B cell (primary cell): ENCODE measurements around the gene ATP10A. TPM values are rescaled to one million over a fixed set of nuclear protein-coding genes. Genes with fewer than 3 reads are reported as not detected.

Experiments used
- ATAC-seq: fragments of 200-7000 bp; cut with Tn5 transposase; one replicate; pipeline ENCODE4 v1.10.0; 2021; ENCODE audit warnings: low read depth, mild to moderate bottlenecking, moderate number of reproducible peaks, moderate library complexity
- CTCF ChIA-PET: fragments of 350-600 bp; sonication (Branson Sonifier 250); formaldehyde crosslinking; loops from one replicate; lab custom pipeline; 2021; ENCODE audit warnings: antibody characterized with exemption, inconsistent platforms; lab: Charles Lee
- POLR2A ChIA-PET: fragments of 350-600 bp; sonication (Branson Sonifier 250); formaldehyde crosslinking; loops from one replicate; lab custom pipeline; 2021; ENCODE audit warnings: antibody characterized with exemption; lab: Charles Lee
- DNase-seq: peaks from one replicate; pipeline ENCODE4 v3.0.0; 2013
- H2AFZ ChIP-seq: 2 replicates; pipeline ENCODE4 v1.6.1; 2012; ENCODE audit warnings: mild to moderate bottlenecking, low read depth, low read length; ENCODE audit not compliant: insufficient read depth, poor library complexity, severe bottlenecking
- H3K27ac ChIP-seq, 2 donors: 1 replicate in 1 of 2; 2 replicates in 1 of 2; pipeline ENCODE4 v1.5.1; 2012 to 2013; ENCODE audit warnings: low read length in 2 of 2, mild to moderate bottlenecking in 2 of 2, moderate library complexity in 1 of 2
- H3K27me3 ChIP-seq, 4 experiments: fragments of 200-600 bp in 1 of 4; sonication (generic) in 1 of 4; replicated peaks in 1 of 4; 1 replicate in 2 of 4; 2 replicates in 2 of 4; pipeline versions ENCODE4 v1.6.1 to v1.7.0; 2013 to 2016; ENCODE audit warnings: low read length in 3 of 4, mild to moderate bottlenecking in 2 of 4, mixed read lengths in 1 of 4, moderate library complexity in 1 of 4; ENCODE audit not compliant: insufficient read depth in 4 of 4, control insufficient read depth in 3 of 4; ENCODE audit errors: control extremely low read depth in 1 of 4
- H3K36me3 ChIP-seq, 2 experiments: replicated peaks in 1 of 2; 1 replicate in 1 of 2; 2 replicates in 1 of 2; pipeline versions ENCODE4 v1.6.1 to v1.7.1; 2013; ENCODE audit warnings: low read length in 1 of 2; ENCODE audit not compliant: insufficient read depth in 2 of 2, control insufficient read depth in 1 of 2; ENCODE audit errors: control extremely low read depth in 1 of 2, extremely low read depth in 1 of 2
- H3K4me1 ChIP-seq, 2 donors: fragments of 200-600 bp in 1 of 2; sonication (generic) in 1 of 2; 1 replicate in 1 of 2; 2 replicates in 1 of 2; pipeline versions ENCODE4 v1.5.1 to v1.6.1; 2013 to 2017; ENCODE audit warnings: low read length in 2 of 2; ENCODE audit not compliant: control insufficient read depth in 2 of 2, insufficient read depth in 2 of 2
- H3K4me2 ChIP-seq: replicated peaks from 2 replicates; pipeline ENCODE3; 2012; ENCODE audit warnings: mild to moderate bottlenecking, low read depth, low read length; ENCODE audit not compliant: poor library complexity, severe bottlenecking
- H3K4me3 ChIP-seq, 5 experiments: fragments of 200-600 bp in 1 of 5; sonication (generic) in 1 of 5; 1 replicate in 3 of 5; 2 replicates in 2 of 5; pipeline versions ENCODE4 v1.5.1 to v1.7.0; 2011 to 2016; ENCODE audit warnings: low read length in 4 of 5, mild to moderate bottlenecking in 4 of 5, low read depth in 2 of 5, control low read depth in 1 of 5, moderate library complexity in 1 of 5; ENCODE audit not compliant: insufficient read depth in 1 of 5; ENCODE audit errors: control extremely low read depth in 1 of 5, extremely low read depth in 1 of 5
- H3K79me2 ChIP-seq: fragments of 200-600 bp; sonication (generic); one replicate; pipeline ENCODE4 v1.6.0; 2016; ENCODE audit warnings: low read length; ENCODE audit not compliant: control insufficient read depth, insufficient read depth
- H3K9ac ChIP-seq: fragments of 200-600 bp; sonication (generic); 2 replicates; pipeline ENCODE4 v1.6.1; 2017; ENCODE audit warnings: mild to moderate bottlenecking, low read length, moderate library complexity
- H3K9me3 ChIP-seq, 3 donors: one replicate each; pipeline versions ENCODE4 v1.6.1 to v1.7.1; 2013; ENCODE audit warnings: low read length in 2 of 3; ENCODE audit not compliant: control insufficient read depth in 2 of 3, insufficient read depth in 1 of 3; ENCODE audit errors: control extremely low read depth in 1 of 3
- H4K20me1 ChIP-seq: 2 replicates; pipeline ENCODE4 v1.6.0; 2012; ENCODE audit warnings: mild to moderate bottlenecking, low read length; ENCODE audit not compliant: insufficient read depth, control insufficient read depth, poor library complexity, severe bottlenecking
- H3K27ac Mint-ChIP-seq: one replicate; pipeline ENCODE4 v1.8.0; 2021; ENCODE audit warnings: mixed read lengths
- H3K27me3 Mint-ChIP-seq: one replicate; pipeline ENCODE4 v1.8.0; 2021; ENCODE audit warnings: mixed read lengths
- H3K4me1 Mint-ChIP-seq: one replicate; pipeline ENCODE4 v1.8.0; 2021; ENCODE audit warnings: mixed read lengths
- H3K4me3 Mint-ChIP-seq: one replicate; pipeline ENCODE4 v1.8.0; 2021; ENCODE audit warnings: mixed read lengths
- H3K9me3 Mint-ChIP-seq: one replicate; pipeline ENCODE4 v1.8.0; 2022; ENCODE audit warnings: mixed read lengths; ENCODE audit not compliant: insufficient read depth
- CTCF ChIP-seq: fragments of 200-600 bp; IDR thresholded peaks from one replicate; pipeline ENCODE4 v1.8.0; 2022; ENCODE audit warnings: antibody characterized with exemption, mild to moderate bottlenecking
- EZH2 ChIP-seq: IDR thresholded peaks from 2 replicates; pipeline ENCODE4 v1.6.1; 2012; ENCODE audit warnings: borderline replicate concordance, low read depth, mild to moderate bottlenecking, moderate library complexity, low read length; ENCODE audit not compliant: insufficient read depth, poor library complexity, severe bottlenecking
- WGBS: methylation state at CpG from one replicate; pipeline ENCODE4 v1.1.5; 2013; ENCODE audit warnings: missing lambda C conversion rate; ENCODE audit not compliant: insufficient coverage; 5-methylcytosine and 5-hydroxymethylcytosine counted together
- intact Hi-C: fragments of 100-400 bp; cut with micrococcal nuclease; formaldehyde crosslinking; loops from one replicate; pipeline ENCODE4 v1.10.0; 2022
- polyA plus RNA-seq: library from polyadenylated mRNA; depleted of rRNA; stranded (reverse); fragments of >200 nt; gene quantifications from 2 replicates; pipeline ENCODE4 v1.2.3, GENCODE V29; 2012
- total RNA-seq, 2 donors: library from RNA; stranded (reverse); fragments of 120-200 nt in 1 of 2; gene quantifications; 1 replicate in 1 of 2; 2 replicates in 1 of 2; pipeline versions ENCODE4 v1.2.3 to v1.2.4, GENCODE V29; 2013 to 2022

The ATP10A gene
- total and polyA plus RNA-seq, 2 donors (not counting 1 experiment from before 2014, with no cell fraction given): 0.21 to 0.22 TPM

GRCh38 chr15:25697586-25697985 lies 165.5 kb downstream of the ATP10A start:
- Histone ChIP-seq H3K27me3 (peaks cover 0 to 2% (median 0%) of the 10 kb centered on the region in 4 experiments), H2AFZ (no peak overlapping the region), H3K9ac (no peak overlapping the region), H3K36me3 (no peaks in the 10 kb centered on the region), H3K4me1 (no peaks in the 10 kb centered on the region), H4K20me1 (no peaks in the 10 kb centered on the region), H3K27ac (no peak overlapping the region), H3K4me2 (no peak overlapping the region), H3K9me3 (no peaks in the 10 kb centered on the region), H3K79me2 (no peaks in the 10 kb centered on the region), H3K4me3 (no peak overlapping the region)
- ATAC-seq: no peak
- Mint-ChIP-seq H3K27me3 (no peaks in the 10 kb centered on the region), H3K9me3 (no peaks in the 10 kb centered on the region), H3K27ac (no peak overlapping the region), H3K4me1 (no peaks in the 10 kb centered on the region), H3K4me3 (no peak overlapping the region)
- DNase-seq: no peak
- no peak for TF ChIP-seq EZH2
- TF ChIP-seq CTCF: no peak
- POLR2A ChIA-PET: no interaction called here
- intact Hi-C loops: no loop called here
- WGBS: no CpG with 5 or more reads among the region's 1 CpG
- CTCF ChIA-PET: interaction anchor here (1.4 to 1.5 kb wide), 2 partner anchors 12 to 236 kb away, joined by 6 read pairs; no protein-coding TSS in a partner anchor

GRCh38 chr15:25695875-25696760 lies 167.0 kb downstream of the ATP10A start:
- ChIA-PET CTCF (interaction anchor here (0.6 to 1.5 kb wide), 2 partner anchors 14 to 561 kb away, joined by 3 to 6 read pairs; no protein-coding TSS in a partner anchor), POLR2A (no interaction called here)
- Mint-ChIP-seq H3K9me3 (no peaks in the 10 kb centered on the region), H3K27ac (no peak overlapping the region), H3K4me3 (no peak overlapping the region), H3K27me3 (no peaks in the 10 kb centered on the region), H3K4me1 (no peaks in the 10 kb centered on the region)
- Histone ChIP-seq H3K4me1 (no peaks in the 10 kb centered on the region), H3K27ac (no peak overlapping the region), H3K4me2 (no peak overlapping the region), H3K4me3 (no peak overlapping the region), H3K36me3 (no peaks in the 10 kb centered on the region), H3K27me3 (peaks cover 0 to 2% (median 0%) of the 10 kb centered on the region in 4 experiments), H3K9ac (no peak overlapping the region), H3K79me2 (no peaks in the 10 kb centered on the region), H4K20me1 (no peaks in the 10 kb centered on the region), H3K9me3 (no peaks in the 10 kb centered on the region), H2AFZ (no peak overlapping the region)
- ATAC-seq (no peak), DNase-seq (no peak)
- 92% methylated on average over 15 of the region's 17 CpGs for WGBS
- no peak for TF ChIP-seq CTCF
- TF ChIP-seq EZH2: no peak
- intact Hi-C loops: no loop called here
